Activated CD4-positive, alpha-beta T cell treated with anti-CD3 and anti-CD28 coated beads, Interleukin-2, amount 50 U/mL, for 48 hours (primary cell): ENCODE data around the gene DEFB108B.
"Not testable (repeated sequence)": the region's sequence is repeated elsewhere in the genome, so short reads cannot be mapped to it uniquely, and the experiment has no call there.

Experiments used
- DNase-seq, 2 experiments: peaks; one replicate each; pipeline ENCODE4 v3.0.0-alpha.2; 2020

Gene DEFB108B

DNA sequence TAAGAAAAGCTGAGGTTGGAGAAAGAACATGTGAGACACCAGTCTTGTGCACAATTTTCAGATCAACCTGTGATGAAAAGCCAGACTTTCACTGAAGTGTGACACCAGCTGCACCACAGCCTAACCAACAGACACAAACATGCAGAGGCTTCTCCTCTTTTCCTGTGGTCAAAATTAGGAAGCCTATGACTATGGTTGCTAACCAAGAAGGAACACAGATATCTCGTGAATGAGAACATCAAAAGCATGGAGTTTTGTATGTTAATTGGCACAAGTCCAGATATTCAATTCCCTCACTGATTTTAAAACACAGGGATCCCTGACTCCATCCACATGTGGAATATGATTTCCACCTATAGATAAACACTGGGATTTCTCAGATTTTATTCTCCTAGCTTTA is 11.5 kb upstream of the DEFB108B start:
- DNase-seq: not testable (repeated sequence)

- not testable (repeated sequence) for DNase-seq
Observed at GRCh38 chr11:71829247-71829646, 3.8 kb upstream of the DEFB108B start.

DNA sequence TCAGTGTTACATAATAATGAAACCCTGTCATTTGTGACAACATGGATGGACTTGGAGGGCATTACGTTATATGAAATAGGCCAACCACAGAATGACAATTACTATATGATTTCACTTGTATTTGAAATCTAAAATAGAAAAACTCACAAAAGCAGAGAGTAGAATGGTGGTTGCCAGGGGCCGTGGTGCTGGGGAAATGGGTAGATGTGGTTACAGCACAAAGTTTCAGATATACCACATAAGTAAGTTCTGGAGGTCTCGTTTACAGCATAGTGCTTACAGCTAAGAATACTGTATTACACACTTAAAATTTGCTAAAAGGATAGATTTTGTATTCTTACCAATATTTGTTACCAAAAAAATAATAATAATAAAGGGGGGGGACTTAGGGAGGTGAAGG is 3.3 kb upstream of the DEFB108B start:
- DNase-seq: not testable (repeated sequence)

DNA sequence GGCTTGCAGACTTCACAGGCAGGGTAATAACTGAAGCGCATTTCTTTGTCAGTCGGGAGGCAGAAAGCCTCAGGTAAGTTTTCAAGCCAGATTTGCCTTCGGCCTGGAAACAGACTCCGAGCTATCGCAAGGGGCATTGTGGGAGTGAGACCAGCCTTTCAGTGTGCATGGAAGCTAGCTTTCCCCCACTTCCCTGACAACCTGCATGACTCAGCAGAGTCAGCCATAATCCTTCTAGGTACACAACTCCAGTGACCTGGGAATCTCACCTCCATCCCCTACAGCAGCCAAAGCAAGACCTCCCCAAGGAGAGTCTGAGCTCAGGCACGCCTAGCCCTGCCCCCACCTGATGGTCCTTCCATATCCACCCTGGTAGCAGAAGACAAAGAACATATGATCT is 9.7 kb downstream of the DEFB108B start:
- not testable (repeated sequence) for DNase-seq

DNA sequence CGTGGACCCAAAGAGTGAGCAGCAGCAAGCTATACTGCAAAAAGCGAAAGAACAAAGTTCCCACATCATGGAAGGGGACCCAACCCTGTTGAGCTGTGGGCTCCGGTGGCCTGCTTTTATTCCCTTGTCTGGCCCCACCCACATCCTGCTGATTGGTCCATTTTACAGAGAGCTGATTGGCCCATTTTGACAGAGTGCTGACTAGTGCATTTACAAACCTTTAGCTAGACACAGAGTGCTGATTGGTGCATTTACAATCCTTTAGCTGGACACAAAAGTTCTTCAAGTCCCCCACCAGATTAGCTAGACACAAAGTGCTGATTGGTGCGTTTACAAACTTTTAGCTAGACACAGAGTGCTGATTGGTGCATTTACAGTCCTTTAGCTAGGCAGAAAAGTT is 10.4 kb downstream of the DEFB108B start:
- not testable (repeated sequence) for DNase-seq

- no peak for DNase-seq
Observed at GRCh38 chr11:71843858-71844257, 10.9 kb downstream of the DEFB108B start.

DNA sequence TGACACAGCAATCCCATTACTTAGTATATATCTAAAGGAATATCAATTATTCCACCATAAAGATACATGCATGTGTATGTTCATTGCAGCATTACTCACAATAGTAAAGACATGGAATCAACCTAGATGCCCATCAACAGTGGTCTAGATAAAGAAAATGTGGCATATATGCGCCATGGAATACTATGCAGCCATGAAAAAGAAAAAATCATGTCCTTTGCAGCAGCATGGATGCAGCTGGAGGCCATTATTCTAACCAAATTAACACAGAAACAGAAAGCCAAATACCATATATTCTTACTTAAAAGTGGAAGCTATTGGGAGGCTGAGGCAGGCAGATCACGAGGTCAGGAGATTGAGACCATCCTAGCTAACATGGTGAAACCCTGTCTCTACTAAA is 20.9 kb downstream of the DEFB108B start:
- not testable (repeated sequence) for DNase-seq

DNA sequence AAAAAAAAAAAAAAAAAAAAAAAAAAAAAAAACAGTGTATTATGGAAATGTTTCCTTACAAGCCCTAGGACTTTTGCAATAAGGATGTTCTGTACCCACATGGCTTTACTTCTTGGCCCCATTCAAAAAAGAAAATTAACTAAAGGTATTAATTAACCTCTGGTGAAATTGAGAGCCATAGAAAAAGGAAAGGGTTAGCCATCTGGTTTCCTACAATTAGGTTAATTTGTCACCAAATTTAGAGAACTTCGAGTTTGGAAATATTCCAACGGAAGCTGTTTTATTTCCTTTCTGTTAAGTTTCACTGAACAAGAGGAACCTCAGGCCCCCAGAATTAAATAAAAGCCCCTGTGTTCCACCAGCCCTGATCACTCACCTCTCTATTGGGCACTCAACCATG is 22.9 kb downstream of the DEFB108B start:
- DNase-seq: not testable (repeated sequence)

GRCh38 chr11:71860835-71861234 is 27.8 kb downstream of the DEFB108B start:
- DNase-seq: not testable (repeated sequence)

GRCh38 chr11:71863978-71864627 is 31.1 kb downstream of the DEFB108B start:
- not testable (repeated sequence) for DNase-seq

DNA sequence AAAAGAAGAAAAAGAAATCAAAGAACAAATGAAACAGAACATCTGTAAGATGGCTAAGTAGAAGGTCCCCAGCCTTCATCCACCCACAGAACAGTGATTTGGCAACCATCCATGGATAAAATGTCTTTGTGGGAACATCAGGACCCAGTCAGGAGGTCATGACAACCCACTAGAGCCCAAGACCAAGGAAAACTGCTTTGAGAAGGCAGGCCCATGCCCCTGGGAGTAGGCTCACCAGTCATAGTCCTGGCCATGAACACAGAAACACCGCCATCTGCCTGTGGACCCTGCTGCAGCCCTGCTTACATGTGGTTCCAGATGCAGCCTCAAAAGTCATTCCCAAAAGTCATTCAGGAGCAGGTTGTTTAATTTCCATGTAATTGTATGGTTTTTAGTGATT is 34.2 kb downstream of the DEFB108B start:
- DNase-seq: not testable (repeated sequence)

DNA sequence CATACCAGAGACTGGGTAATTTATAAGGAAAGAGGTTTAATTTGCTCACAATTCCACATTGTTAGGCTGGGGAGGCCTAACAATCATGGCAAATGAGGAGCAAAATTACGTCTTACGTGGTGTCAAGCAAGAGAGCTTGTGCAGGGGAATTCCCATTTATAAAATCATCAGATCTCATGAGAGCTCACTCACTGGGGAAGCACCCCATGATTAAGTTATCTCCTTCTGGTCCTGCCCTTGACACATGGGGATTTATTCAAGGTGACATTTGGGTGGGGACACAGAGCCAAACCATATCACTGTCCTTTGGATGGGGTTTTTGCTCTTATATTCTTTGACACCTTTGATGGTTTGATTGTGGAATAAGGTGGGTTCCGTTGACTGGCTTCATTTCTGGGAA is 36.9 kb downstream of the DEFB108B start:
- DNase-seq: not testable (repeated sequence)

DNA sequence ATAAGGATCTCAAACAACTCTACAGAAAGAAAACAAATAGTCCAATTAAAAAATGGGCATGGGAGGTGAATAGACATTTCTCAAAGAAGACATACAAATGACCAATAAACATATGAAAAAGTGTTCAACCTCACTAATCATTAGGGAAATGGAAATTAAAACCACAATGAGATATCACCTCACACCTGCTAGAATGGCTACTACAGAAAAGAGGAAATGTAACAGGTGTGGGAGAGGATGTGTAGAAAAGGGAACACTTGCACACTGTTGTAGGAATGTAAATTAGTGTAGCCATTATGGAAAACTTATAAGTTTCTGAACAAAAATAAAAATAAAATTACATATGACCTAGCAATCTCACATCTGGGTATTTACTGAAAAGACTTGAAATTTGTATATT is 37.7 kb downstream of the DEFB108B start:
- DNase-seq: not testable (repeated sequence)

GRCh38 chr11:71876262-71876661 is 43.3 kb downstream of the DEFB108B start:
- DNase-seq: not testable (repeated sequence)

- DNase-seq: not testable (repeated sequence)
Observed at GRCh38 chr11:71878059-71878458, 45.1 kb downstream of the DEFB108B start, which contains the start of gene DEFB131B. Gene DEFB131B, plus strand, starts transcription at chr11:71878453. Its CDS starts 0 bp downstream, at chr11:71878453.

GRCh38 chr11:71885806-71886205 is 52.8 kb downstream of the DEFB108B start:
- DNase-seq: not testable (repeated sequence)
